ENCODE results near the gene FERMT1. TPM values are rescaled to one million over a fixed set of nuclear protein-coding genes. Genes with fewer than 3 reads are reported as not detected.

Gene FERMT1
- total RNA-seq, 4 donors from 2014 or later, result 12.4 to 21.2 (median 16.2) TPM

DNA sequence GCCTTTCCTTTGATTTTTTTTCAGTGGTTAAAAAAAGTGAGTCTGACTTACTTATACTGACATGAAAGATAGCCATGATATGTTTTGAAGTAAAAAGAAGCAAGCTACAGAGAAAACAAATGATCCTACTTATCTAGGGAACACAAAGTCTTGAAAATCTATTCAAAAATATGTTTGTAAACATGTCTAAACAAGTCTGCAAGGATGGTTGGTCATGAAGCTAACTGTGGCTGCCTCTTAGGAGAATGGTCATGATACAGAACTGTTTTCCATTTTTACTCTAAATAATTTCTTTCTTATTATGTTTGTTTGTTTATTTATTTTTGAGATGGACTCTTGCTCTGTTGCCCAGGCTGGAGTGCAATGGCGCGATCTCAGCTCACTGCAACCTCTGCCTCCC is 21.5 kb downstream of the FERMT1 start:
- no peak overlapping the region for H3K27ac ChIP-seq
- H3K4me1 ChIP-seq, result peaks cover 0 to 9% (median 0%) of the 10 kb centered on the region in 4 donors
- no peaks in the 10 kb centered on the region for H3K27me3 ChIP-seq
- H3K9me3 ChIP-seq, result no peaks in the 10 kb centered on the region
- no peak for TF ChIP-seq CTCF (IDR thresholded peaks at IDR 0.05)
- no peak for TF ChIP-seq POLR2A (IDR thresholded peaks at IDR 0.05)
- no peaks in the 10 kb centered on the region for H3K36me3 ChIP-seq
- H3K4me3 ChIP-seq, result no peak overlapping the region
- no peak for DNase-seq

- TF ChIP-seq CTCF (IDR thresholded peaks at IDR 0.05), result no peak
- TF ChIP-seq POLR2A (IDR thresholded peaks at IDR 0.05), result no peak
- no peak overlapping the region for H3K4me3 ChIP-seq
- DNase-seq, result no peak
Measured at GRCh38 chr20:6100246-6100645, 22.6 kb downstream of the FERMT1 start.

GRCh38 chr20:6099819-6100218 is 23.0 kb downstream of the FERMT1 start:
- TF ChIP-seq CTCF (IDR thresholded peaks at IDR 0.05), result no peak
- TF ChIP-seq POLR2A (IDR thresholded peaks at IDR 0.05), result no peak
- no peak for DNase-seq
- Histone ChIP-seq H3K4me1 (peaks cover 0 to 17% (median 0%) of the 10 kb centered on the region in 4 donors), H3K9me3 (no peaks in the 10 kb centered on the region), H3K27ac (no peak overlapping the region), H3K36me3 (no peaks in the 10 kb centered on the region), H3K4me3 (no peak overlapping the region), H3K27me3 (no peaks in the 10 kb centered on the region)

More at GRCh38 chr20:6100246-6100645, 22.6 kb downstream of the FERMT1 start:
- H3K4me1 ChIP-seq, result peaks cover 0 to 14% (median 0%) of the 10 kb centered on the region in 4 donors
- H3K27me3 ChIP-seq, result no peaks in the 10 kb centered on the region
- H3K27ac ChIP-seq, result no peak overlapping the region
- H3K36me3 ChIP-seq, result no peaks in the 10 kb centered on the region
- no peaks in the 10 kb centered on the region for H3K9me3 ChIP-seq

GRCh38 chr20:6095409-6095808 is 27.4 kb downstream of the FERMT1 start:
- Histone ChIP-seq H3K36me3 (no peaks in the 10 kb centered on the region), H3K4me1 (peaks cover 0 to 21% (median 0%) of the 10 kb centered on the region in 4 donors), H3K9me3 (no peaks in the 10 kb centered on the region), H3K4me3 (no peak overlapping the region), H3K27ac (peak overlapping the region in 2 of 4 donors; percentile 54 to 66), H3K27me3 (no peaks in the 10 kb centered on the region)
- no peak for DNase-seq
- TF ChIP-seq CTCF (IDR thresholded peaks at IDR 0.05) (no peak), POLR2A (IDR thresholded peaks at IDR 0.05) (no peak)

- no peak for TF ChIP-seq CTCF (IDR thresholded peaks at IDR 0.05)
- TF ChIP-seq POLR2A (IDR thresholded peaks at IDR 0.05), result no peak
- H3K9me3 ChIP-seq, result no peaks in the 10 kb centered on the region
- peaks cover 0 to 21% (median 0%) of the 10 kb centered on the region in 4 donors for H3K4me1 ChIP-seq
- H3K4me3 ChIP-seq, result no peak overlapping the region
- no peaks in the 10 kb centered on the region for H3K36me3 ChIP-seq
- no peak for DNase-seq
- H3K27ac ChIP-seq, result peak overlapping the region in 2 of 4 donors; percentile 54 to 65
- H3K27me3 ChIP-seq, result no peaks in the 10 kb centered on the region
Measured at GRCh38 chr20:6094565-6094964, 28.3 kb downstream of the FERMT1 start.

DNA sequence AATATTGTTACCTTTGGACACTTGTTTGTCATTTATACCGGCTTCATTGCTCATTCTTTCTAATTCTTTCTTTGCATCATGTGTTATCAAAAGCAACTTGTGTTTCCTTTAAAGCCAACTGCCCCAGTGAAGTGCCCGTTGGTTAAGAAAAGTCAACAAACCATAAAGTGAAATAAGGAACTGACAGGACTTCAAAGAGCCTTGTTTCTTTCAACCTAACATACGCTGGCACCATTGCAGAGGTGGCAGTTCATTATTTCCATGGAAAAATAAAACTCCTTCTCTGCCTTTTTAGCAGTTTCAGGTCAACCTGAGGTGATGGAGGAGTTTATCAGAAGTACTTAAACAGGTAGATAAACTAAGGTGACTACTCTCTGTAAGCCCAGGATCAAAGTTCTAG is 28.8 kb downstream of the FERMT1 start:
- Histone ChIP-seq H3K4me3 (no peak overlapping the region), H3K36me3 (no peaks in the 10 kb centered on the region), H3K4me1 (peaks cover 0 to 21% (median 0%) of the 10 kb centered on the region in 4 donors), H3K9me3 (no peaks in the 10 kb centered on the region), H3K27me3 (no peaks in the 10 kb centered on the region), H3K27ac (peak overlapping the region in 2 of 4 donors; percentile 54 to 65)
- no peak for DNase-seq
- no peak for TF ChIP-seq CTCF (IDR thresholded peaks at IDR 0.05)
- TF ChIP-seq POLR2A (IDR thresholded peaks at IDR 0.05), result no peak
